Measurements from ENCODE around the gene PTPRE.

The PTPRE gene

GRCh38 chr10:127906548-127907377, at the start of gene PTPRE:
TSS of gene PTPRE (plus strand) at chr10:127907103. CDS start at chr10:128040882, 133,779 bp downstream.
- peak in 11 of 14 donors; percentile 46 to 83 (median 60) for DNase-seq

GRCh38 chr10:127860592-127860991, 46.3 kb upstream of the PTPRE start:
- no peak for DNase-seq

- no peak for DNase-seq
Observed at GRCh38 chr10:127863231-127863825, 43.6 kb upstream of the PTPRE start.

- DNase-seq, result no peak
Observed at GRCh38 chr10:127866276-127867013, 40.5 kb upstream of the PTPRE start.

- DNase-seq, result no peak
Observed at GRCh38 chr10:127867805-127868204, 39.1 kb upstream of the PTPRE start.

GRCh38 chr10:127869329-127869728, 37.6 kb upstream of the PTPRE start:
- DNase-seq, result no peak

- no peak for DNase-seq
Observed at GRCh38 chr10:127871631-127872010, 35.3 kb upstream of the PTPRE start.

- no peak for DNase-seq
Observed at GRCh38 chr10:127872011-127872761, 34.7 kb upstream of the PTPRE start.

GRCh38 chr10:127872871-127873600, 33.9 kb upstream of the PTPRE start:
- DNase-seq, result peak in 1 of 14 donors; percentile 15

- DNase-seq, result no peak
Observed at GRCh38 chr10:127873901-127874470, 32.9 kb upstream of the PTPRE start.

- DNase-seq, result no peak
Observed at GRCh38 chr10:127874671-127875448, 32.0 kb upstream of the PTPRE start.

- no peak for DNase-seq
Observed at GRCh38 chr10:127875449-127875765, 31.5 kb upstream of the PTPRE start.

GRCh38 chr10:127875916-127876315, 31.0 kb upstream of the PTPRE start:
- DNase-seq, result no peak

- DNase-seq, result no peak
Observed at GRCh38 chr10:127877116-127877515, 29.8 kb upstream of the PTPRE start.

GRCh38 chr10:127877699-127878098, 29.2 kb upstream of the PTPRE start:
- DNase-seq, result no peak

- peak in 2 of 14 donors; percentile 14 to 19 for DNase-seq
Observed at GRCh38 chr10:127878475-127879055, 28.3 kb upstream of the PTPRE start.

GRCh38 chr10:127880557-127880956, 26.3 kb upstream of the PTPRE start:
- DNase-seq, result peak in 7 of 14 donors; percentile 16 to 50 (median 19)

GRCh38 chr10:127881262-127881661, 25.6 kb upstream of the PTPRE start:
- no peak for DNase-seq

GRCh38 chr10:127882391-127882790, 24.5 kb upstream of the PTPRE start:
- DNase-seq, result no peak

GRCh38 chr10:127882801-127883459, 24.0 kb upstream of the PTPRE start:
- no peak for DNase-seq
